Prostate gland (tissue), 2 donors: Measurements from ENCODE around the gene C2orf92.

Experiments
- POLR2A ChIP-seq: fragments of 450-650 bp; IDR thresholded peaks from one replicate; pipeline ENCODE4 v1.6.1; 2016; ENCODE audit warnings: antibody characterized with exemption, mild to moderate bottlenecking
- TF ChIP-seq, protein P1 (sequence below), 4 experiments: fragments of 200-600 bp in 2 of 4; fragments of 450-650 bp in 2 of 4; sonication (generic) in 2 of 4; IDR thresholded peaks; 1 replicate in 3 of 4; 2 replicates in 1 of 4; pipeline ENCODE4 v1.5.1; 2016 to 2019; ENCODE audit warnings: antibody characterized with exemption in 4 of 4, mild to moderate bottlenecking in 2 of 4, moderate library complexity in 2 of 4

DNA sequence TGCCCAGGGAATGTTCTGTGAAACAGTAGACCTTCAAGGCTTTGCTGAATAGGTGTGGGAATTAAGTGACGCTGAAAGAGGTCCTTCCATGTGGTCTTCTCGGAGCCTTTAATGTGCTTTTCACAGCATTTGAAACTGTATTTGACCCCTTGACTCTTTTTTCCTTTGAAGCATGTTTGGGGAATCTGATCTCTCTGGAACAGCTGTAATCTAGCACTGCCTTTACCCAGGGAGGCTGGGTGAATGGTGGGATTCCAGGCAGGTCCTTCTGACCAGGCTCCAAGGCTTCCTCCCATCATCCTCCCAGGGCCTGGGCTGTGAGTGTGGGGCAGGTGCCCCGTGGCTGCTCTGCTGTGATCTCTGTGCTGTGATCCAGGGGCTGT is 48.1 kb downstream of the C2orf92 start:
- no peak for TF ChIP-seq POLR2A
- TF ChIP-seq, protein P1, sequence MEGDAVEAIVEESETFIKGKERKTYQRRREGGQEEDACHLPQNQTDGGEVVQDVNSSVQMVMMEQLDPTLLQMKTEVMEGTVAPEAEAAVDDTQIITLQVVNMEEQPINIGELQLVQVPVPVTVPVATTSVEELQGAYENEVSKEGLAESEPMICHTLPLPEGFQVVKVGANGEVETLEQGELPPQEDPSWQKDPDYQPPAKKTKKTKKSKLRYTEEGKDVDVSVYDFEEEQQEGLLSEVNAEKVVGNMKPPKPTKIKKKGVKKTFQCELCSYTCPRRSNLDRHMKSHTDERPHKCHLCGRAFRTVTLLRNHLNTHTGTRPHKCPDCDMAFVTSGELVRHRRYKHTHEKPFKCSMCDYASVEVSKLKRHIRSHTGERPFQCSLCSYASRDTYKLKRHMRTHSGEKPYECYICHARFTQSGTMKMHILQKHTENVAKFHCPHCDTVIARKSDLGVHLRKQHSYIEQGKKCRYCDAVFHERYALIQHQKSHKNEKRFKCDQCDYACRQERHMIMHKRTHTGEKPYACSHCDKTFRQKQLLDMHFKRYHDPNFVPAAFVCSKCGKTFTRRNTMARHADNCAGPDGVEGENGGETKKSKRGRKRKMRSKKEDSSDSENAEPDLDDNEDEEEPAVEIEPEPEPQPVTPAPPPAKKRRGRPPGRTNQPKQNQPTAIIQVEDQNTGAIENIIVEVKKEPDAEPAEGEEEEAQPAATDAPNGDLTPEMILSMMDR (IDR thresholded peaks at IDR 0.05), result no peak
